ENCODE results near the gene TMEM88. TPM values are rescaled to one million over a fixed set of nuclear protein-coding genes. Genes with fewer than 3 reads are reported as not detected.

Gene TMEM88
- total RNA-seq, 1 experiment from 2014 or later, result 2.9 TPM

DNA sequence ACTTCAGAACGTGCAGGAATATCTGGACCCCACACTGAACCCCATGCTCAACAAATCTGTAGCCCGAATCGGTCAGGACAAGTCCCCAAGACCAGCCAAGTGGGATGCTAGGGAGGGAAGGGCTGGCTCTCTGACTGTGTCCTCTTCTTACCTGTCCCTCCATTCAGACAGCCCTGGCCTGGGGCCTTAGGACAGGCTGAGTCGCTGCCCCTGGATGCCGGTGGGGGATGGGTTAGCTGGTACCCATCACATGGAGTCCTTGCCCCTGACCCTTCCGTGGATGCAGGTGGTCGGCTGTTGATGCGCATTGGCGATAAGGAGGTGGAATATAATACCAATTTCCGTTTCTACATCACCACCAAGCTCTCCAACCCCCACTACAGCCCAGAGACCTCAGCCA lies 36.8 kb upstream of the TMEM88 start:
- DNase-seq, result no peak
- no peak overlapping the region for H3K27ac Mint-ChIP-seq (ENCODE audit: unreplicated experiment)
- H3K36me3 Mint-ChIP-seq (ENCODE audit: insufficient read depth, unreplicated experiment), result no peaks in the 10 kb centered on the region
- no peak for TF ChIP-seq CTCF (IDR thresholded peaks at IDR 0.05; ENCODE audit: unreplicated experiment)
- intact Hi-C loops (cut with micrococcal nuclease; ENCODE audit: unreplicated experiment), result no loop called here
- CTCF ChIA-PET, result no interaction called here
- H3K27me3 Mint-ChIP-seq (ENCODE audit: unreplicated experiment), result peaks cover 55% of the 10 kb centered on the region
- H3K4me1 Mint-ChIP-seq (ENCODE audit: low read depth, unreplicated experiment), result no peaks in the 10 kb centered on the region
- no peaks in the 10 kb centered on the region for H3K9me3 Mint-ChIP-seq (ENCODE audit: low read depth, unreplicated experiment)
- H3K4me3 Mint-ChIP-seq (ENCODE audit: low read depth, unreplicated experiment), result no peak overlapping the region
- no TSS peak for BruUV-seq (replicated peaks)

DNA sequence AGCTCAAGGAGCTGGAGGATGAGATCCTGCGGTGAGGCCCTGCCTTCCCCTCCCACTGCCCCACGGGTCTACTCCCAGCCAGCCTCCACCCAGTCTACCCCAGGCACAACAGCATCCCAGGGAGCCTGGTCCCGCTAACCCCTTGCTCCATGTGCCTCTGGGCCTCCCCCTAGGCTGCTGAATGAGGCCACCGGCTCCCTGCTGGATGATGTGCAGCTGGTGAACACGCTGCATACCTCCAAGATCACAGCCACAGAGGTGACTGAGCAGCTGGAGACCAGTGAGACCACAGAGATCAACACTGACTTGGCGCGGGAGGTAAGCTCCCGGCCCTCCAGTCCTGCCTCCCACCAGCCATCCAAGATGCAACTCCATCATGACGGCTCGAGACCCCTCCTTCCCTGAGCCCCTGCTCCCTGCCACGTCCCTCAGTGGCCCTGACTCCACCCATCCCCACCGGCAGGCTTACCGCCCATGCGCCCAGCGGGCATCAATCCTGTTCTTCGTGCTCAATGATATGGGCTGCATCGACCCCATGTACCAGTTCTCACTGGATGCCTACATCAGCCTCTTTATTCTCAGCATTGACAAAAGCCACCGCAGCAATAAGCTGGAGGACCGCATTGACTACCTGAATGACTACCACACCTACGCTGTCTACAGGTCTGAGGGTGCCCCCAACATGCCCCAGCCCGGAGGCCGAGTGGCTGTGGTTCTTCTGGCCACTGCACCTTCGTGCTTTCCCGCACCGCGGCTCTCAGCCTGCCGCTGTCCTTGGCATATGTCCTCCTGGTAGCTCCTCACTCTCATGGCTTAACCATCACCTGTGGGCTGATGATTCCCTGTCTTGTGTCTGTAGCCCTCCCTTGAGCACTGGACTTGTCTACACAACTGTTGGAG lies 35.9 kb upstream of the TMEM88 start:
- intact Hi-C loops (cut with micrococcal nuclease; ENCODE audit: unreplicated experiment), result no loop called here
- Mint-ChIP-seq H3K4me3 (ENCODE audit: low read depth, unreplicated experiment) (no peak overlapping the region), H3K9me3 (ENCODE audit: low read depth, unreplicated experiment) (no peaks in the 10 kb centered on the region), H3K27ac (ENCODE audit: unreplicated experiment) (no peak overlapping the region), H3K4me1 (ENCODE audit: low read depth, unreplicated experiment) (no peaks in the 10 kb centered on the region), H3K27me3 (ENCODE audit: unreplicated experiment) (peaks cover 62% of the 10 kb centered on the region), H3K36me3 (ENCODE audit: insufficient read depth, unreplicated experiment) (no peaks in the 10 kb centered on the region)
- no peak for TF ChIP-seq CTCF (IDR thresholded peaks at IDR 0.05; ENCODE audit: unreplicated experiment)
- no TSS peak for BruUV-seq (replicated peaks)
- no peak for DNase-seq
- CTCF ChIA-PET, result interaction anchor here (1.0 kb wide), 1 partner anchor 14 kb away, joined by 3 read pairs; no protein-coding TSS in a partner anchor

DNA sequence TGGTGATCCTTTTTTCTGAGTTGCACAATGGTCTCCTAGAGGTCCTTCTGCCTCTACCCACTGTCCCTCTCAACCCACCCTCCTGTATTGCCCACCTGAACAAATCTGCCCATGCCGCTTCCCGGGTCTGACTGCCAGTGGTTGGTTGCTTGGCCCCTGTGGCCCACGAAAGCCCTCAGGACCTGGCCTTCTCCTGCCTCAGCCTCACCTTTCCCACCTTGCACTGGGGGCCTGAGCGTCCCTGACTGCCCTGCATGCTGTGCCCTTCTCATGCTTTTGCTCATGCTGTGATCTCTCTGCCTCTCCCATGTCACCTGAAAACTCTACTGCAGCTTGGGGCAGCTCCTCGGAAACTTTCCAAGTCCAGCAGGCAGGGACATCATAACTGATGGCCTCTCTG lies 34.6 kb upstream of the TMEM88 start:
- DNase-seq, result no peak
- CTCF ChIA-PET, result no interaction called here
- Mint-ChIP-seq H3K9me3 (ENCODE audit: low read depth, unreplicated experiment) (no peaks in the 10 kb centered on the region), H3K27ac (ENCODE audit: unreplicated experiment) (no peak overlapping the region), H3K27me3 (ENCODE audit: unreplicated experiment) (peaks cover 75% of the 10 kb centered on the region), H3K36me3 (ENCODE audit: insufficient read depth, unreplicated experiment) (no peaks in the 10 kb centered on the region), H3K4me3 (ENCODE audit: low read depth, unreplicated experiment) (no peak overlapping the region), H3K4me1 (ENCODE audit: low read depth, unreplicated experiment) (peaks cover 6% of the 10 kb centered on the region)
- no peak for TF ChIP-seq CTCF (IDR thresholded peaks at IDR 0.05; ENCODE audit: unreplicated experiment)
- intact Hi-C loops (cut with micrococcal nuclease; ENCODE audit: unreplicated experiment), result no loop called here
- no TSS peak for BruUV-seq (replicated peaks)

DNA sequence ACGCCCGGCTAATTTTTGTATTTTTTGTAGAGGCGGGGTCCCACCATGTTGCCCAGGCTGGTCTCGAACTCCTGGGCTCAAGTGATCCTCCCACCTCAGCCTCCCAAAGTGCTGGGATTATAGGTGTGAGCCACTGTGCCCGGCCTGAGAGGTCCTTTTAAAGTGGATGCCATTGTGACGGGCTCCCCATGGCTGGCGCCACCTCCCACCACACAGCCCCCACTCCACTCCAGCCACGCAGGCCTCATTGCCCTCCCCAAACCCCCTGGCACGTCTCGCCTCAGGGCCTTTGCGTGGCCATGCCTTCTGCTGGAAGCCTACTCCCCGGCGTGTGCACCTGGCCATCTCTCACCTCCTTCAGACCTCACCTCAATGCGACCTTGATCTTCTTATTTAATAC lies 32.7 kb upstream of the TMEM88 start:
- BruUV-seq (replicated peaks), result no TSS peak
- Mint-ChIP-seq H3K27ac (ENCODE audit: unreplicated experiment) (no peak overlapping the region), H3K36me3 (ENCODE audit: insufficient read depth, unreplicated experiment) (no peaks in the 10 kb centered on the region), H3K4me3 (ENCODE audit: low read depth, unreplicated experiment) (no peak overlapping the region), H3K4me1 (ENCODE audit: low read depth, unreplicated experiment) (peaks cover 8% of the 10 kb centered on the region), H3K27me3 (ENCODE audit: unreplicated experiment) (peaks cover 80% of the 10 kb centered on the region), H3K9me3 (ENCODE audit: low read depth, unreplicated experiment) (no peaks in the 10 kb centered on the region)
- CTCF ChIA-PET, result interaction anchor here (0.6 to 1.7 kb wide), 3 partner anchors 9 to 189 kb away, joined by 3 to 5 read pairs (median 5); partner anchors contain the start of gene NAA38
- DNase-seq, result no peak
- intact Hi-C loops (cut with micrococcal nuclease; ENCODE audit: unreplicated experiment), result loop anchor here (1.0 kb wide), 1 partner anchor 35 kb away; the partner anchor contains the start of gene NAA38
- TF ChIP-seq CTCF (IDR thresholded peaks at IDR 0.05; ENCODE audit: unreplicated experiment), result no peak
